Head of caudate nucleus (tissue), 42 donors: Measurements from ENCODE around the gene RORC.
A peak's percentile ranks its signal among the peaks of the same experiment; 100 is the strongest.
"Not testable (repeated sequence)": the region's sequence is repeated elsewhere in the genome, so short reads cannot be mapped to it uniquely, and the experiment has no call there.

Experiments used
- DNase-seq, 42 donors: peaks; one replicate each; pipeline versions ENCODE4 v3.0.0 to v3.0.0-alpha.2; 2020 to 2021; ENCODE audit warnings: mixed read lengths in 7 of 42
- intact Hi-C: fragments of 100-400 bp; cut with DNase I; formaldehyde crosslinking; loops from one replicate; pipeline ENCODE4 v1.15.0; 2022

RORC gene

GRCh38 chr1:151831605-151832004 lies at the start of gene RORC:
RORC (minus strand) TSS chr1:151831802; CDS start chr1:151831764, 38 bp downstream.
- DNase-seq, result no peak
- intact Hi-C loops, result no loop called here

DNA sequence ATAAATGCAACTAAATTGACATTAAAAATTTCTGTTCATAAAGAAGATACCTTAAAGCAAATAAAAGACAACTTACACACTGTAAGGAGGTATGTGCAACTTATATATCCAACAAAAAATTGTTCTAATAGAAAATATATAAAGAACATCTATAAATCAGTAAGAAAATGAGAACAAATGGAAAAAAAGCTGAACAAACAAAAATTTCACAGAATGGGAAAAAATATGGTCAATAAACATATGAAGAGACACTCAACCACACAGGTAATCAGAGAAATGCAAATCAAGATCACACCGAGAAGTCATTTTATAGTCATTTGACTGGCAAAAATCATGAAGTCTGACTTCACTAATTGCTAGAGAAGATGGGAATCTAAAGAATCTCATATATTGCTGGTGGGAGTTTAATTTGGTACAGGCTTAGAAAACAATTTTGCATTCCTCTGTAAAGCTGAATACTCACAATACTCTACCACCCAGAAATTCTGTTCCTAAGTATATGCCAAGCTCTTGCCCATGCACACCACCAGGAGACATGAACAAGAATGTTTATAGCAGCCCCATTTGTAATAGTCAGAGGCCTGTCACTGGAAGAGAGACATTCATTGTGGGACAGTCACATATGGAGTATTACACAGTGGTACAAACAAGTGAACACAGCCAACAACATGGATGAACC lies 44.0 kb upstream of the RORC start:
- no peak for DNase-seq
- intact Hi-C loops, result no loop called here

GRCh38 chr1:151872776-151873175 lies 41.2 kb upstream of the RORC start:
- intact Hi-C loops, DNase-seq: not testable (repeated sequence)

GRCh38 chr1:151871284-151872030 lies 39.9 kb upstream of the RORC start:
- intact Hi-C loops, result no loop called here
- peak in 1 of 42 donors; percentile 19 for DNase-seq

GRCh38 chr1:151868486-151868885 lies 36.9 kb upstream of the RORC start:
- DNase-seq, result no peak
- intact Hi-C loops, result no loop called here

- intact Hi-C loops, result no loop called here
- peak in 2 of 42 donors; percentile 1 to 9 for DNase-seq
Observed at GRCh38 chr1:151867765-151868411, 36.3 kb upstream of the RORC start.

DNA sequence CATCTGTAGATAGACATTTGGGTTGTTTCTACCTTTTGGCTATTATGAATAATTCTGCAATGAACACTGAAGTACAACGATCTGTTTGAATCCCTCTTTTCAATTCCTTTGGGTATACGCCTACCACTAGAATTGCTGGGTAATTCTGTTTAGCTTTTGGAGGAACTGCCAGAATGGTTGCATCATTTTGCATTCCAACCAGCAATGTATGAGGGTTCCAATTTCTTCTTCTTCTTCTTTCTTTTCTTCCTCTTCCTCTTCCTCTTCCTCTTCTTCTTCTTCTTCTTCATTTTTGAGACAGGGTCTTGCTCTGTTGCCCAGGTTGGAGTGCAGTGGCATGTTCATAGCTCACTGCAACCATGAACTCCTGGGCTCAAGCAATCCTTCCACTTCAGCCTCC lies 35.7 kb upstream of the RORC start:
- intact Hi-C loops, result no loop called here
- DNase-seq, result no peak

DNA sequence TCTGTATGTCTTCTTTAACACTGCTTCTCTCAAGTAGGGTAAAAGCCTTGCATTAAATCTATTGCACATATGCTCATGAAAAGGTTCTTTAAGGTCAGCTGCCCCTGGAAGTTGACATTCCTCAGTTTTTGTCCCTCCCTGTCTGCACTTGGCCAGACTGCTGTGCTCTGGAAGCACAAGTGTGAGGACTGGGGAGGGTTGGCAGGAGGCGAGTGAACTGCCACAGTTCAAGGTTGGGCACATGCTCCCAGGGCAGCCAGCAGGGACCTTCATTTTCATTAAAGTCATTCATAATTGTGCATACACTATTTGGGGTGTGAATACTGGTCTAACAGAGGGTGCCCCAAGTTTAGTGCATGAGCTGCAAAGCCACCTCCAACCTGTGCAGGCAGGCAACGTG lies 32.8 kb upstream of the RORC start:
- intact Hi-C loops, result no loop called here
- peak in 1 of 42 donors; percentile 12 for DNase-seq

- intact Hi-C loops, result no loop called here
- no peak for DNase-seq
Observed at GRCh38 chr1:151862604-151863003, 31.0 kb upstream of the RORC start.

DNA sequence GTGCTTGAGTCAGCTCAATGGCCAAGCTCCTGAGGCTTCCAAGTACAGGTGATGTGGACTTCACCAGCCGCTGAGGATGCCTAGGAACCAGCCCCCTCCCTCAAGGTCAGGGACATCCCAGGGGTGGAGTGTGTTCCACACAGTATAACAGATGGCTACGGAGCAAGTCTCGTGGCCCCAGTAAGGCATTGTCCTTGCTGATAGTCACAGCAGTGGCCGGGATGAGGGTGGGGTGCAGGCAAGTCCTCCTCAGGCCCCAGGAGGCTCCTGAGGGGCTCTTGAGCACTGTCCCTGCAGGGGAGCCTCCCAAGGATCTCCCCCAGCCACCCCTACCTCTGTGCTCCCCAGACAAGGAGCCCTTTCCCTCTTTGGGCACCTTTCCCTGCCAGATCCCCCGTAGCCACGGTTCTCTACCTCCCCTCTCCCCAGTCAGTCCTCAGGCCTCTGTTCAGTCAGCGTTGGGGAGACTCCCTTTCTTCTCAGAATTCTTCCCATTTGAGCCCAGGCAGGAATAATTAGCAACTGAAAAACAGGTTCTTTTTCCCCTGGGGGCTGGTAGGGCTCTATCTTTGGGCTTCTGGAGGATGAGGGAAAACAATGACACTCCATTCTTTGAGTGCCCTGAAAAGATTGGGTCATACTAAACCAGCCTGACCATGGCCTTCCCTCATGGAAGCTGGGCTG lies 29.0 kb upstream of the RORC start:
- no peak for DNase-seq
- intact Hi-C loops, result no loop called here

- no peak for DNase-seq
- intact Hi-C loops, result no loop called here
Observed at GRCh38 chr1:151859891-151860293, 28.3 kb upstream of the RORC start.

- DNase-seq, result no peak
- intact Hi-C loops, result no loop called here
Observed at GRCh38 chr1:151858886-151859665, 27.5 kb upstream of the RORC start.

DNA sequence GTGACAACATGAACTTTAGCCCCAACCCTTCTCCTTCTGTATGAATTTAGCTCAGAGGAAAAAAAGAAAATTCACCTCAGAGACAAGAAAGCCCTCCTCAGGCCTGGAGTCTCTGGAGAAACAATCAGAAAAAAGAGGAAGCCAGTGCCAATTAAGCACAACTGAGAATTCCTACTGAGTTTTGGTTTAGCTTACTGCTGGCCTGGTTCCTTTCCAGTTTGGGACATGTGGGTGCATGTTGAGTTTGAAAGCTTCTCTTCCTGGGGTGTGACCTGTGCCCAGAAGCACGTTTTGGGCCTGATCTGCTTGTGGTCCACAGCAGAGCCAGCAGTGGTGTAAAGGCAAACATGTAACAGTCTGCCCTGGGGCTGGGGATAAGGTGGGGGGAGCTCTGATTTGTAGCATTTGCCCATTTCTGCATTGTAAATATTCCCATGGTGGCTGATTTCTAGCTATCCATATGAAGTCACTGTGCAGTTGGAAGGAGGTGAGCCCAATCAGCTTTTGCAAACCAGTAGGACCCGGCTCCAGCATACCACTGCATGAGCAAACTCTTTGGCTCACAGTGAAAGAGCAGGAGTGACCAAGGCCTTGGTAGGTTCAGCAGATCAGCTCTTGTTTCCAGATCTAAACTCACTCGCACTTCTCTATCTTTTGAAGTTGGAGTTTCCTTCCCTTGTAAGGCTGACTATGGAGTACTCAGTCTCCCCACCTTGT lies 26.6 kb upstream of the RORC start:
- intact Hi-C loops, result no loop called here
- no peak for DNase-seq

GRCh38 chr1:151855933-151856332 lies 24.3 kb upstream of the RORC start:
- DNase-seq, result no peak
- intact Hi-C loops, result no loop called here

- peak in 2 of 42 donors; percentile 5 to 21 for DNase-seq
- intact Hi-C loops, result not testable (repeated sequence)
Observed at GRCh38 chr1:151855516-151855915, 23.9 kb upstream of the RORC start.

DNA sequence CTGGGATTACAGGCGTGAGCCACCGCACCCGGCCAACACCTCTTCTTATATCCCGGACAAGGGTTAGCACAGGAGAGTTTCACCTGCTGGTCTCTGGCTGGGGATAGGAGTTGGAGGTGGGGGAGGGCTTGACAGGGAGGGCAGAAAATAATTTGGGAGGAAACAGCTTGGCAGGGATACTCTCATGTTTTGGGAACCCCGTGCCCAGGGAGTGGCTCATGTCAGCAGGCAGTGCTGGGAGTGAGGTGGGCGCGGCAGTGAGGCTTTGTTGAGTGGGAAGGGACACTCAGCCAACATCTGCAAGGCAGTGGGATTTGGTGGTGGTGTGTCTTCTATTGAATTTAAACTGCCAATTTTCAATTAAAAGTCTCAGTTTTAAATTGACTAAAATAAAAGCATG lies 23.1 kb upstream of the RORC start:
- DNase-seq, result peak in 2 of 42 donors; percentile 3 to 27
- intact Hi-C loops, result no loop called here

- intact Hi-C loops, result no loop called here
Observed at GRCh38 chr1:151853411-151853943, 21.9 kb upstream of the RORC start, which contains the start of gene THEM5. THEM5 (minus strand) TSS chr1:151853712; CDS start chr1:151853565, 147 bp downstream.

GRCh38 chr1:151852733-151853132 lies 21.1 kb upstream of the RORC start:
- DNase-seq, result peak in 1 of 42 donors; percentile 12
- intact Hi-C loops, result no loop called here

More at GRCh38 chr1:151853411-151853943, 21.9 kb upstream of the RORC start, which contains the start of gene THEM5:
- peak in 1 of 42 donors; percentile 16 for DNase-seq
